Left hindlimb (tissue), 1 donor: ENCODE results near the gene ZNF598.

Experiments
- DNase-seq: peaks from one replicate; pipeline ENCODE4 v3.0.0-alpha.2; 2018

Gene ZNF598

DNA sequence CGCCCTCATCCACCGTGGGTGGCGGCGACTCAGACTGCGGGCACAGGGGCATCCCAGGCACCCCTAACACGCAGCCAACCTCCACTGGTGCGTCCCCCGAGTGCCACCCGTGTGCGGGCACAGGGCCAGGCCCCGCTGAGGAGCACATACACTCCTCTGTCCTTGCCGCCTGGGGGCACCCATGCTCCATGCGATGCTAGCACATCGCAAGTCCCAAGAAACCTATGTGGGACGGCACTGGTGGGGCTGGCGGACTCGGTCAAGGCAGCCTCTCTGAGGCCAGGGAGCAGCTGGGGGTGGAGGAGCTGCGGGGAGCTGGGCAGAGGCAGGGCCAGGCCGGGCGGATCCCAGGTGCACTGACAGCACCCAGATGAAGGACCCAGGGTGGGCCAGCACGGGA lies 4.0 kb downstream of the ZNF598 start:
- DNase-seq: no peak

DNA sequence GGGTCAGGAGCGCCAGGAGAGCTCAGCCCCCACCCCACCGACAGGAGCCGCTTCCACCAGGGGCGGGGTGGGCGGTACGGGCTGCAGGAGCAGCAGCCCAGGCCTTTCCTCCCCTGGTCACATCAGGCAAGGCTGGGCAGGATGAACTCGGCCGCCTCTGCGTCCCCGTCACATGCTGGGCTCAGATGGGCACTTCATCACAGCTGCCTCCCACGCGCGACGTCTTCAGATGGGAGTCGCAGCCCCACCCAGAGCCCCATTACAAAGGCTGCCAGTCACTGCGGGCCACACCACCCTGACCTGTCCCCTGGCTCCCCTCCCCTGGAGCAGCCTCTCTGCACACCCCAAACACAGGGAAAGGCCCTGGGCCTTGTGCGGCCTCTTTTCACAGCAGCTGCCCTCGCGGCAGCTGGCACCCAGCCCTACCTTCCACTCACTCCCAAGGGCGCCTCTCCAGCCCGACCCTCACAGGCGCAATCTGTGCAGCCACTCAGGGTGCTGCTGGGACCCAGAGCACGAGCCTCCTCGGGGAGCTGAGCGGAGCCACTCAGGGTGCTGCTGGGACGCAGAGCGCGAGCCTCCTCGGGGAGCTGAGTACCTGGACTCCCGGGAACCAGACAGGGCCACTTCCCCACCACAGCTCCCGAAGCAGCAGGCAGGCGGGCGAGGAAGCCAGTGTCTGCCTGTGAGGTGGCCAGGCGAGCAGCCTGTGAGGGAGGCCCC lies 4.7 kb downstream of the ZNF598 start:
- DNase-seq: no peak

DNA sequence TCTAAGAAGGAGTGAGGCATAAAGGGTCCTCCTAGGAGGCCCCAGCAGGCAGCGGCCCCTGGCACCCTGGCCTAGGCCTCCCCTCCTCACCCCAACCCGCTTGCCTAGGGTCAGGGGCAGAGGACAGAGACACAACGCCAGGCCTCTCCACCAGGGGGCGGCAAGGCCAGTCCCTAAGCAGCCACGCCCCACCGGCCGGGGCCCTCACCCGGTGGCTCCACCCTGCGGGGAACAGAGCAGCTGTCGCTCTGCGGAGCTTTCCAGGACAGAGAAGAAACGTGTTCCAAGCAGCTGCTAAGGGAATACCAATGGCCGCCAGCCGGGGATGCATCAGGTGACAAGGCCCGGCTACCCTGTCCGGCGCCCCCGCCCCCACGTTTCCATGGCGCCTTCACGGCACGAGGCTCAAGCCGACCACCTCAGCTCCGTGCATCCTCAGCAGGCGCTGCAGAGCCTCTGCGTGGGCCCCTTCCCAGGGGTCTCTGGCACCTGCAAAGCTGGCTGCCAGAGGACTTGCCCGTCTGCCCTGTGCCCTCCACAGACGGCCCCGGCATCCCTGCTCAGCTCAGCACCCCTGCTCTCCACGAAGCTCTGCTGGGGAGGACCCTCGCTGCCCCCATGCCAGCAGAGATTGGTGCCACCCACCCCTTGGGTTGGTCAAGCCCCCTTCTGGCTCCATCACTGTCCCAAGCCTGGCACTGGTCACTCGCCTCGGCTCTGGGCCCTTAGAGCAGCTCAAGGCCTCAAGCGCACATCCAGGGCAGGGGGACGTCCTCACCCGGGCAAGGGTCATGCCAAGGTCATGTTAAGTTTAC lies 5.6 kb downstream of the ZNF598 start:
- DNase-seq: peak; percentile 90

DNA sequence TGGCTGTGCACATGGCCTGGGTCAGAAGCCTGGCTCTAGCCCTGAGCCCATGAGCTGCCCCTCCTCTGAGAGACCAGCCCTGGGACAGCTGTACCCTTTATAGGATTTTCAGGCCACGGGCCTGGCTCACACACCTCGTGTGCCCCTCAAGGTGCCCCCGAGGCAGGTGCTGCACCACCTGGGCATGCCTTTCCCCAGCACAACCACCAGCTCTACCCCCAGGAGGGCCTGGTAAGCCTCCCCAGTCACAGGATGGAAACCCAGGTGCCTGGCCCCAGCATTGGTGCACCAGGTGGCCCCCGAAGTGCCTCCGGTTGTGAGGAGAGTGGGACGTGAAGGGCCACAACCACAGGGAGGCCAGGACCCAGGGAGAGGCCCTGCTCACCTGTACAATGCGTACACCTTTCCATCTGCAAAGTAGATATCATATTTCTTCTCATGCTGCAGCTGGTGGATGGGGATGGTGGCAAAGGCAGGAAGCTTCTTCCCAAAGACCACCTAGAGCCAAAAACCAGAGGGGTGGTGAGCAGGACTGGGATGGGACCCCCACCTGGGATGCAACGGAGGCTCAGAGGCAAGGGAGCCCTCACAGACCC lies 6.3 kb downstream of the ZNF598 start:
- DNase-seq: no peak

- DNase-seq: no peak
These were observed 7.0 kb downstream of the ZNF598 start for GRCh38 chr16:2002406-2003230.

DNA sequence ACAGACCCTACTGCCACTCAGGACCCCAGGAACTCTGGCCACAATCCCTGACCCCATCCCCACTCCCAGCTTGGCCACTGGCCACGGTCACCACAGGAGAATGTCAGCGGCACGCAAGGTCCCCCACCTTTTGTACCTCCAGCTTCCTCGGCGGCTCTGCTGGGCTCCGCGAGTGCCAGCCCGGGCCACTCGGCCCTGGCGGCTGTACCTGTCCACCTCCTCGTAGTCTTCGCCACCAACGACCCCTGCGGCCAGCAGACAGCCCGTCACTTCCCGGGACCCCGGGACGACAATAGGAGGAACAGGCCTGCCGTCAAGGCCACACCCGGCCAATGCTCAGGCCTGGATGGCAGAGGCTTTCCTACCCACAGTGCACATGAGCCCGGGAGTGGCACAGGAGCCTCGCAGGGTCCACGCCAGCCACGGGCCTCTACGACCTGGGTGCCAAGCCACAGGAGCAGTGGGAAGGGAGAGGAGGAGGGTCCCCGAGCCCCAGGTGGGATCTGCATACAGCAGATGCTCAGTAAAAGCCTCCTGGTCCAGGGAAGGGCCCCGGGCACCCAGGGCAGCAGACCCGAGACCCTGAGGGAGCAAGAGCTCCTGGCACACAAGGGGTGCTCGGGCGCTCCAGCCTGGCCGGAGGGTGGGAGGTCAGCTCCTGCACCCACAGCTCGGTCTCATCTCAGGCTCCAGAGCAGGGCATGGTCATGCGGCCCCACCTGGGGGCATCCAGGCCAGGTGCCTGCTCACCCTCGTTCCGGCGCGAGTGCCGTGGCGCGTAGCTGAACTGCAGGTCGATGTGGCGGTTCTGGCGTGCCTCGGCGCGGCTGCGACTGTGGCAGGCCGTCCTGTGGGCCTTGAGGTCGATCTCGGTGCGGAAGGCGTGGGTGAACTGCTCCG lies 7.9 kb downstream of the ZNF598 start:
- DNase-seq: no peak

GRCh38 chr16:2001035-2001434 lies 8.6 kb downstream of the ZNF598 start:
- DNase-seq: no peak

DNA sequence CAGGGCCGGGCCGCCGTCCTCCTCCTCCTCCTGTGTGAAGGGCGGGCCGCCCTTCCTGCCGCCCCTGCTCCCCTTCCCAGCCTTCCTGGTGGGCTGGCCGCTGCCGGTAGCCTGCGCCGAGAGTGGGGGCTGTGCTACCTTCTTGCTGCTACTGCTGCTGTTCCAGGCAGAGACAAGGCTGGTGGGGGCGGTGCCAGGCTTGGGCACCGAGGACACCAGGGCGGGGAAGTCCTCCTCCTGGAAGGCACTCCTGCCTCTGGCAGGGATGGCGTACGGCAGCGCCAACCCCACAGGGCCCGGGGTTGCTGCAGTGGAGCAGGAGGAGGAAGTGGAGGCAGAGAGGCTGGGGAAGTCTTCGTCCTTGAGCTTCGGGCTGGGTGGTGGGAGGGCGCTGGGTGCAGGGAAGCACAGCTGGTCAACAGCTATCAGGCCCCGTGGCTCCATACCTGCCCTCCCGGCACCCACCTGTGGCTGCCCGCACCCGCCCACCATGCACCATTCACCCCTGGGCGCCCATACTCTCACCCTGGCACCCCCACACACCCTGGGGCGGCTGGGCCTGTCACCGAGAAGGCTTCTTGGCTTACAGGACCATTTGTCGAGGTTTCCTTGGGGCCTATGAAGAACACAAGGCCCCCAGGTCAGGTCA lies 9.6 kb downstream of the ZNF598 start:
- no peak for DNase-seq

DNA sequence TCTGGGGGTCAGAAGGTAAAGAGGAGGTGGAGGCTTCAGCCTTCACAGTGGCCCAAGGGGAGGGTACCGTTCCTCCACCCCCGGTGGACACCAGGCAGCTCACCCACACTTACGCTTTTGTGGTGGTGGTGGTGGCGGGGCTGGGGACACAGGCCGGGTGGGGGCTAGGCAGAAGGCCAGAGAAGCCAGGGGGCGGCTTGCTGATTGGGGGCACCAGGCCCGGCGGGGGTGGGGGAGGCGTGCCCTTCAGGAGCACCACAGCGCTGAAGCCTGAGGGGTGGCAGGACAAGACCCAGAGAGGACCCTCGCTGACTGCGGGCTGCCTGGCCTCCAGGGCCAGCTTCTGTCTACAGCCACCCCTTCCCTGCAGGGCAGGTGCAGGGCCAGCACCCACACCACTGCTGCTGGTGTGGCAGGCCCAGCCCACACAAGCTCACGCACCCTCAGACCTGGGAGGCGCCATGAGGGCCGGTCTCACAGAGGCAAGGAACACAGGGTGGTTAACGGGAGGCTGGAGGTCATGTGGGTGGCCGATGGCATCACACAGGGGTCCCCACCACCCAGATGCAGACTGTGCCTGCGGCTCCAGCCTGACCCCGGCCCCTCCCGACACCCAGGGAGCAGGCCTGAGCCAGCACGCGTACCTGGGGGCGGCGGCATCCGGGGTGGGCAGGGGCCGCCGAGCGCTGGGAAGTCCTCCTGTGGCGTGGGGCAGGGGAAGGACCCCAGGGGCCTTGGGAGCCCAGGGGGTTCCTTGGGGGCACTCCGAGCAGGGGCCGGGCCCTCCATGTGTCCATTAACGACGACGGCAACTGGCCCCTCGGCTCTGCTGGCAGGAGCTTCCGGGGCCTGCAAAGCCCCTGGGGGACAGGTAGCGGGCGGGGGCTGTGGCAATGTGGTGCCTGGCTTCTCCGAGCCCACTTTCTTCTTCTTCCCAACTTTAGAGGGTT lies 10.5 kb downstream of the ZNF598 start:
- DNase-seq: no peak

DNA sequence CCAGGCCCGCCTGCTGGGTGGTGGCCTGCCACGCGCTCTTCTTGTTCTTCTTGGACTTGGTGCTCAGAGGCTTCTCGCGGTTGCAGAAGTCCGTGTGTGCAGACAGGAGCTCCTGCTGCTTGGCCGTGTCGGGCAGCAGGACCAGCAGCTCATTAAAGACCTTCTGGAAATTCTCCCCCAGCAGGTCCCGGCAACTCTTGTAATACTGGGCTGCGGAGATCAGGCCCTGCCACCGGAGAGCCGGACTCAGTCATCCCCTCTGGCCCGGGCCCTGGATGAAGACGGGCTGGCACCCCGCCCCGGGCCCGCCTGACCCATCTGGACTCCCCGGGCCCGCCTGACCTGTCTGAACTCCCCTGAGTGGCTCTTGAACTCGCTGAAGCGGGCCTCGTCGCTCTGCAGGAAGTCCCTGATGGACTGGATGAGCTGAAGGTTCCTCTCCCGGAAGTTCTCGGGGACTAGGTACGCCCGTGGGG lies 11.2 kb downstream of the ZNF598 start:
- no peak for DNase-seq

DNA sequence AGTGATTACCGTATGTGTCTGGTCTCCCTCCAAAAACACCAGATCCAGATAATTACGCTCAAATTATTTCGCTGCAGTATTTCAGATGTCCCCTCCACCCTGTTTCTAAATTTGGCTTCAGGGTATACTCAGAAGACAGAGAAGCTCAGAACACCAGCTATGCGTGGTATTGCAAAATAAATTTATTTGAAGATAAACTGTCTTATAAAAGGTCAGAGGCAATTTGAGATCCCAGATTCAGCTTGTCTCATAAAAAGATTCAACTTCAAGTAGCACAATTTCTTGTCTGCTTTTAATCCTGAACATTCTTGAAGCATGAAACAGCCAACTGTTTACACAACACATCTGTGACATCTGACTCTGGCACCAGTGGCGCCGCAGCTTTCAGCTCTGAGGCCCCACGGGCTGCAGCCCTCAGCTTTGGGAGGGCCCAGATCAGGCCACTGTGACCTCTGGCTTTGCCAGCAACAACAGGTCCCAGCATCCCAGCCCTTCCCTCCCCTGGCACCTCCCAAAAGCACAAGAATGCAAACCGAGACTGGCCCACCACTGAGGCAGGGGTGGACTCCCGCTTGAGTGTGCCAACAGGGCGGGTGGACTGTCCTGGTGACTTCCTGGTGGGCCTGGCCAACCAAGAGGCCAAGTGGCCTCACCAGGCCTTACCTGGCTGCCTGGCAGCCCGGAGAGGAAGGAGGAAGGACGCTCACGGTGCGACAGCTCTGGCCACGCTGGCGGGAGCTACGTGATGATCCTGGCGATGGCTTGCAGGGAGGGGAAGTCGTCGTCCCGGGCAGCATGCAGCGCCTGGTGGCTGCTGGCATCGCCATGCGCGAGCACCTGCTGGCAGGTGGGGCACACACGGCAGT lies 11.9 kb downstream of the ZNF598 start:
- DNase-seq: no peak

GRCh38 chr16:1993731-1994131 lies 15.9 kb downstream of the ZNF598 start:
- no peak for DNase-seq

DNA sequence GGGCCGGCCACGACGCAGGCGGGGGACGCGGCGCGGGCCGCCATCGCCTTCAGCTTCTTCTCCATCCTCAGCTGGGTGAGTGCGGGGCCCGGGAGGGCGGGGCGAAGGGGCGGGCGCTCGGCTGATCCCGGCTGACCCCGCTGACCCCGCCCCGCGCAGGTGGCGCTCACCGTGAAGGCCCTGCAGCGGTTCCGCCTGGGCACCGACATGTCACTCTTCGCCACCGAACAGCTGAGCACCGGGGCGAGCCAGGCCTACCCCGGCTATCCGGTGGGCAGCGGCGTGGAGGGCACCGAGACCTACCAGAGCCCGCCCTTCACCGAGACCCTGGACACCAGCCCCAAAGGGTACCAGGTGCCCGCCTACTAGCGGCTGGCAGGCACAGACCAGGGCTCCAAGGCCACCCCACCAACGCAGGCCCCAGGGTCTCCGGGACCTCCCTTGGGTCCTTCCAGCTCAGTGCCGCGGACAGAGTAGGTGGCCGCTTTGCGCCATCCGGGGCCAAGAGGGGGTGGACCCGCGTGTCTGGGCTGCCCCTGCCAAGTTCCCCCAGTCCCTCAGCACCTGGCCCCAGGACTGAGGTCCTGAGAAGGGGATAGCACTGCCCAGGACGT lies 16.8 kb downstream of the ZNF598 start:
- DNase-seq: no peak

DNA sequence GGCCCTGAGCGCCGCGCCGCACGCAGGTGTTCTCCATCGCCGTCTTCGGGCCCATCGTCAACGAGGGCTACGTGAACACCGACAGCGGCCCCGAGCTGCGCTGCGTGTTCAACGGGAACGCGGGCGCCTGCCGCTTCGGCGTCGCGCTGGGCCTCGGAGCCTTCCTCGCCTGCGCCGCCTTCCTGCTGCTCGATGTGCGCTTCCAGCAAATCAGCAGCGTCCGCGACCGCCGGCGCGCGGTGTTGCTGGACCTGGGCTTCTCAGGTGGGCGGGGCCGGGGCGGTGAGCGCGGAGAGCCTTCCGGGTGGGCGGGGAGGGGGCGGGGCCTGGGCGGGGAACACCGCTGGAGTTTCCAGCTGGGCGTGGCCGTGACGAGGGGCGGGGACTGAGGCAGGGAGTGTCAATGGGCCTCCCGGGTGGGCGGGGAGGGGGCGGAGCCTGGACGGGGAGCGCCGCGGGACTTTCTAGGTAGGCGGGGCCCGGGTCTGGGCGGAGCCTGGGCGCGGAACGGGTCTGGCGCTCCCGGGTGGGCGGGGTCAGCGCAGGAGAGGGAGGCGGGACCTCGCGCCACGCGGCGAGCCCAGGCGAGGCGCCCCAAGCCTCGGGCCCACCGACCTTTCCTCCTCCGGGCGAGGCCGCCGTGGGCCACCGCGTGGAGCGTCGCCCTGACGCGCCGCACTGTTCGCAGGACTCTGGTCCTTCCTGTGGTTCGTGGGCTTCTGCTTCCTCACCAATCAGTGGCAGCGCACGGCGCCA lies 17.5 kb downstream of the ZNF598 start:
- peak; percentile 95 for DNase-seq

- DNase-seq: no peak
These were observed 18.1 kb downstream of the ZNF598 start for GRCh38 chr16:1991588-1991947.

- DNase-seq: no peak
These were observed 18.5 kb downstream of the ZNF598 start for GRCh38 chr16:1991135-1991551.

- no peak for DNase-seq
These were observed 19.1 kb downstream of the ZNF598 start for GRCh38 chr16:1990351-1991134.
